Memory B cell (primary cell): ENCODE measurements around the gene AUTS2.

ENCODE experiments used
- ATAC-seq: fragments of 150-1000 bp; cut with Tn5 transposase; 2 replicates; pipeline ENCODE4 v1.10.0; 2021; ENCODE audit warnings: low read depth, mild to moderate bottlenecking, moderate library complexity
- DNase-seq, 2 donors: peaks; one replicate each; pipeline ENCODE4 v3.0.0; 2022; ENCODE audit warnings: low spot score in 2 of 2
- H3K27ac Mint-ChIP-seq: one replicate; pipeline ENCODE4 v1.8.0; 2022; ENCODE audit warnings: mild to moderate bottlenecking, moderate library complexity, mixed read lengths
- H3K27me3 Mint-ChIP-seq: one replicate; pipeline ENCODE4 v1.8.0; 2022; ENCODE audit warnings: mixed read lengths
- H3K36me3 Mint-ChIP-seq: one replicate; pipeline ENCODE4 v1.8.0; 2022; ENCODE audit warnings: mild to moderate bottlenecking, mixed read lengths
- H3K4me1 Mint-ChIP-seq: one replicate; pipeline ENCODE4 v1.8.0; 2022; ENCODE audit warnings: mixed read lengths
- H3K4me3 Mint-ChIP-seq: one replicate; pipeline ENCODE4 v1.8.0; 2022; ENCODE audit warnings: mild to moderate bottlenecking, moderate library complexity, mixed read lengths
- H3K9me3 Mint-ChIP-seq: one replicate; pipeline ENCODE4 v1.8.0; 2022; ENCODE audit warnings: mixed read lengths

Gene AUTS2

GRCh38 chr7:70051726-70052125, 453.5 kb downstream of the AUTS2 start:
- Mint-ChIP-seq H3K4me1 (peaks cover 19% of the 10 kb centered on the region), H3K9me3 (no peaks in the 10 kb centered on the region), H3K27ac (no peak overlapping the region), H3K36me3 (peaks cover 5% of the 10 kb centered on the region), H3K27me3 (peaks cover 1% of the 10 kb centered on the region), H3K4me3 (no peak overlapping the region)
- DNase-seq = no peak
- no peak for ATAC-seq

GRCh38 chr7:70052691-70053090, 454.4 kb downstream of the AUTS2 start:
- H3K9me3 Mint-ChIP-seq = no peaks in the 10 kb centered on the region
- H3K4me3 Mint-ChIP-seq = no peak overlapping the region
- ATAC-seq = no peak
- H3K4me1 Mint-ChIP-seq = peaks cover 15% of the 10 kb centered on the region
- DNase-seq = no peak
- H3K27me3 Mint-ChIP-seq = peaks cover 1% of the 10 kb centered on the region
- peaks cover 5% of the 10 kb centered on the region for H3K36me3 Mint-ChIP-seq
- no peak overlapping the region for H3K27ac Mint-ChIP-seq

GRCh38 chr7:70053421-70053820, 455.1 kb downstream of the AUTS2 start:
- DNase-seq = no peak
- no peak overlapping the region for H3K27ac Mint-ChIP-seq
- no peak for ATAC-seq

GRCh38 chr7:70053989-70054388, 455.7 kb downstream of the AUTS2 start:
- no peak for ATAC-seq

More at GRCh38 chr7:70053421-70053820, 455.1 kb downstream of the AUTS2 start:
- Mint-ChIP-seq H3K27me3 (peaks cover 1% of the 10 kb centered on the region), H3K9me3 (no peaks in the 10 kb centered on the region), H3K4me1 (peaks cover 13% of the 10 kb centered on the region), H3K36me3 (peaks cover 5% of the 10 kb centered on the region), H3K4me3 (no peak overlapping the region)

GRCh38 chr7:70056363-70056762, 458.1 kb downstream of the AUTS2 start:
- Mint-ChIP-seq H3K4me1 (peaks cover 18% of the 10 kb centered on the region), H3K27me3 (peaks cover 1% of the 10 kb centered on the region), H3K9me3 (no peaks in the 10 kb centered on the region), H3K36me3 (peaks cover 5% of the 10 kb centered on the region), H3K4me3 (no peak overlapping the region), H3K27ac (no peak overlapping the region)
- no peak for ATAC-seq
- no peak for DNase-seq

More at GRCh38 chr7:70053989-70054388, 455.7 kb downstream of the AUTS2 start:
- Mint-ChIP-seq H3K27ac (no peak overlapping the region), H3K27me3 (peaks cover 1% of the 10 kb centered on the region), H3K9me3 (no peaks in the 10 kb centered on the region), H3K4me3 (no peak overlapping the region), H3K36me3 (peaks cover 5% of the 10 kb centered on the region), H3K4me1 (peaks cover 13% of the 10 kb centered on the region)
- DNase-seq = no peak

- peaks cover 14% of the 10 kb centered on the region for H3K4me1 Mint-ChIP-seq
- DNase-seq (no peak), ATAC-seq (no peak)
- H3K27me3 Mint-ChIP-seq = peaks cover 1% of the 10 kb centered on the region
- peaks cover 2% of the 10 kb centered on the region for H3K36me3 Mint-ChIP-seq
- H3K4me3 Mint-ChIP-seq = no peak overlapping the region
- no peaks in the 10 kb centered on the region for H3K9me3 Mint-ChIP-seq
- H3K27ac Mint-ChIP-seq = peak overlapping the region; percentile 12
These were observed 462.2 kb downstream of the AUTS2 start for GRCh38 chr7:70060298-70061068.

- Mint-ChIP-seq H3K27me3 (no peaks in the 10 kb centered on the region), H3K36me3 (no peaks in the 10 kb centered on the region), H3K27ac (no peak overlapping the region), H3K9me3 (no peaks in the 10 kb centered on the region), H3K4me3 (no peak overlapping the region), H3K4me1 (peaks cover 9% of the 10 kb centered on the region)
- ATAC-seq = no peak
- no peak for DNase-seq
These were observed 465.1 kb downstream of the AUTS2 start for GRCh38 chr7:70063371-70063770.

GRCh38 chr7:70063927-70064326, 465.7 kb downstream of the AUTS2 start:
- Mint-ChIP-seq H3K4me3 (no peak overlapping the region), H3K27me3 (no peaks in the 10 kb centered on the region), H3K27ac (no peak overlapping the region), H3K4me1 (peaks cover 9% of the 10 kb centered on the region), H3K9me3 (no peaks in the 10 kb centered on the region), H3K36me3 (no peaks in the 10 kb centered on the region)
- ATAC-seq (no peak), DNase-seq (no peak)

- DNase-seq (no peak), ATAC-seq (no peak)
- Mint-ChIP-seq H3K4me1 (peaks cover 4% of the 10 kb centered on the region), H3K36me3 (no peaks in the 10 kb centered on the region), H3K27ac (no peak overlapping the region), H3K27me3 (no peaks in the 10 kb centered on the region), H3K4me3 (no peak overlapping the region), H3K9me3 (peaks cover 1% of the 10 kb centered on the region)
These were observed 468.6 kb downstream of the AUTS2 start for GRCh38 chr7:70066844-70067243.

GRCh38 chr7:70068531-70068930, 470.3 kb downstream of the AUTS2 start:
- Mint-ChIP-seq H3K27ac (no peak overlapping the region), H3K4me1 (peaks cover 5% of the 10 kb centered on the region), H3K27me3 (no peaks in the 10 kb centered on the region), H3K36me3 (no peaks in the 10 kb centered on the region), H3K4me3 (no peak overlapping the region), H3K9me3 (peaks cover 1% of the 10 kb centered on the region)
- ATAC-seq (no peak), DNase-seq (no peak)

GRCh38 chr7:70069977-70070376, 471.7 kb downstream of the AUTS2 start:
- H3K9me3 Mint-ChIP-seq = peaks cover 1% of the 10 kb centered on the region
- H3K4me1 Mint-ChIP-seq = peaks cover 11% of the 10 kb centered on the region

GRCh38 chr7:70071766-70072165, 473.5 kb downstream of the AUTS2 start:
- Mint-ChIP-seq H3K27ac (no peak overlapping the region), H3K4me1 (peaks cover 18% of the 10 kb centered on the region), H3K27me3 (no peaks in the 10 kb centered on the region), H3K9me3 (peaks cover 1% of the 10 kb centered on the region), H3K36me3 (peaks cover 2% of the 10 kb centered on the region), H3K4me3 (no peak overlapping the region)
- ATAC-seq (no peak), DNase-seq (no peak)

More at GRCh38 chr7:70069977-70070376, 471.7 kb downstream of the AUTS2 start:
- no peaks in the 10 kb centered on the region for H3K27me3 Mint-ChIP-seq
- H3K27ac Mint-ChIP-seq = no peak overlapping the region
- peaks cover 2% of the 10 kb centered on the region for H3K36me3 Mint-ChIP-seq
- H3K4me3 Mint-ChIP-seq = no peak overlapping the region
- no peak for ATAC-seq
- DNase-seq = no peak

GRCh38 chr7:70072220-70072619, 473.9 kb downstream of the AUTS2 start:
- ATAC-seq (no peak), DNase-seq (no peak)
- Mint-ChIP-seq H3K4me1 (peaks cover 22% of the 10 kb centered on the region), H3K4me3 (no peak overlapping the region), H3K27ac (no peak overlapping the region), H3K27me3 (no peaks in the 10 kb centered on the region), H3K36me3 (peaks cover 2% of the 10 kb centered on the region), H3K9me3 (peaks cover 1% of the 10 kb centered on the region)

- ATAC-seq = no peak
- H3K36me3 Mint-ChIP-seq = peaks cover 6% of the 10 kb centered on the region
- no peak overlapping the region for H3K4me3 Mint-ChIP-seq
- no peaks in the 10 kb centered on the region for H3K9me3 Mint-ChIP-seq
- H3K27ac Mint-ChIP-seq = peak overlapping the region; percentile 37
- no peaks in the 10 kb centered on the region for H3K27me3 Mint-ChIP-seq
- DNase-seq = no peak
- peaks cover 24% of the 10 kb centered on the region for H3K4me1 Mint-ChIP-seq
These were observed 478.1 kb downstream of the AUTS2 start for GRCh38 chr7:70076325-70076724.

GRCh38 chr7:70082099-70082611, 483.9 kb downstream of the AUTS2 start:
- Mint-ChIP-seq H3K9me3 (no peaks in the 10 kb centered on the region), H3K4me3 (no peak overlapping the region), H3K36me3 (peaks cover 10% of the 10 kb centered on the region), H3K4me1 (peaks cover 10% of the 10 kb centered on the region), H3K27ac (no peak overlapping the region), H3K27me3 (no peaks in the 10 kb centered on the region)
- ATAC-seq (no peak), DNase-seq (no peak)
